ENCODE measurements around the gene ABHD12B. TPM values are rescaled to one million over a fixed set of nuclear protein-coding genes. Genes with fewer than 3 reads are reported as not detected.
A peak's percentile ranks its signal among the peaks of the same experiment; 100 is the strongest.

ABHD12B gene
- total RNA-seq, 2 donors from 2014 or later: not detected

DNA sequence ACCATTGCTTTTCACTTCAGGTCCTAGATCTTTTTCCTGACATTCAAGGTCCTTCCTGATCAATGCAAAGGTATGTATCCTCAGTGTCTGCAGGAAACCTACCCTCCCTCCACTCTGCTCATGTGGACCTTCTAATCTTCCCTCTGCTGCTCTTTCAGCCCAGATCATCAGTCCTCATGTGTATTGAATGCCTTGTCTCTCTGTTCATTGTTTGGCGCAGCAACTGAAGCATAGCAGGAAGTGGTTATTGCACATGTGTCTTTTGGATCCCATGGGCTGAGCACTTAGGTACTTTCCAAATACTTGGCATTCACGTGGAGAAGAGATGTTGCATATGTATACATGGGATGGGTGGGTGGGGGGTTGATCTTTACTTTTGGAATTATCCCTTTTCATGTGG is 36.6 kb upstream of the ABHD12B start:
- ATAC-seq (no peak), DNase-seq (ENCODE audit: low spot score in 2 of 2) (no peak)
- no peak overlapping the region for H3K27ac Mint-ChIP-seq
- peaks cover 0 to 7% of the 10 kb centered on the region in 2 donors for H3K36me3 Mint-ChIP-seq
- H3K9me3 Mint-ChIP-seq: no peaks in the 10 kb centered on the region

DNA sequence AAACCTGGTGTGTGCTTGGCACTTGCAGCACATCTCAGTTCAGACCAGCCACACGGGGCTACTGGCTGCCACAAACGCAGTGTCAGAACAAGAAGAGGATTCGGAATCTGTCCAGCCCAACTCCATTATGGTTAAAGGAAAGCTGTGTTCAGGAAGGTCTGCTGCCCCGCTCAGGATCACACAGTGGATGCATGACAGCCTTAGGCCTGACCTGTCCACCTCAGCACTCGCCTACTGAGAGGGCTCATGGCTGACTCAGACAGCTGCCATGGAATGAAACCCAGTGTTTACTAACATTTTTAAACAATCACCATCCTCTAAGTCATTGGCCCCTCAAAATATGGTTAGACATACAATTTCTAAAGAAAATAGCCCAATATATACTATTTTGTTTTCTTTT is 35.3 kb upstream of the ABHD12B start:
- Mint-ChIP-seq H3K36me3 (peaks cover 0 to 5% of the 10 kb centered on the region in 2 donors), H3K27ac (no peak overlapping the region), H3K9me3 (peaks cover 0 to 7% of the 10 kb centered on the region in 2 donors)
- no peak for DNase-seq (ENCODE audit: low spot score in 2 of 2)
- ATAC-seq: no peak

DNA sequence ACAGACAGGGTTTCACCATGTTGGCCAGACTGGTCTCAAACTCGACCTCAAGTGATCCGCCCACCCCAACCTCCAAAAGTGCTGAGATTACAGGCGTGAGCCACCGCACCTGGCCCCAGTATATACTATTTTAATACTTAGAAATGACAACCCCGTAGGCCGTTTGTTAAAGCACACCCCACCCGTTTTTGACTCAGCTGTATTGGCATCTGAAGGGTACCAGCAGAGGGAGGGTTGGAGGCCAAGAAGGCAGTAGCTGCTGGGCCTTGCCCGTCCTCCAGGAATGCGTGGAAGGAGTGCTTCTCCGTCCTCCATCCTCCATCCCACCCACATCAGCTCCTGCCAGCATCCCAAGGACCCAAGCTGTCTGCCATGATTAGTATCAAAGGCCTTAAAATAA is 34.6 kb upstream of the ABHD12B start:
- Mint-ChIP-seq H3K27ac (no peak overlapping the region), H3K9me3 (peaks cover 0 to 7% of the 10 kb centered on the region in 2 donors), H3K36me3 (no peaks in the 10 kb centered on the region)
- ATAC-seq (no peak), DNase-seq (ENCODE audit: low spot score in 2 of 2) (no peak)

DNA sequence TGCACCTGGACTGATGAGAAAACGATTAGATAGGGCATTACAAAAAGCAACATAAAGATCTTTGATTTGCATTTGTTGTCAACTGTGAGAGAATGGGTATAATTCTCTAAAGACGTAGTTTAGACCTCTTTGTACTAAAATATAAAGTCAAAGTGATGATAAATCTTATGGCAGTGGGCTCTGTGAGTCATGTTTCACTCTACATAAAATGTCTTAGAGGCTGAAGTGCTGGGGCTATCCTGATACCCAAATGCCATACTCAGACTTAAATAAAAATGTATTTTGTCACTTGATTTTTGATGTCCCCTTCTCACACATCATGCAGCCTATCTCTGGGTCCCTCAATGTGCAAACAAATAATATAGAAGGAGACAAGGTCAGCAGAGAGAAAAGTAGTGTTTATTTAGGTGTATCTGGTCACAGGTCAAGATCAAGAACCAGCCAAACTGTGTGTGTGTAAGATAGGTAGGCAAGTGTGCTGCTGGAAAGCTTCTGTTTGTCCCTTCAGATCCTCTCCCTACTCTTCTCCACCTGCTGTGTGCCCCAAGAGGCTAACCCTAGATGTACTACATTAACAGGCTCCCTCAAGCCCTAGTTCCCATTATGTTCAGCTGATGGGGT is 33.9 kb upstream of the ABHD12B start:
- DNase-seq (ENCODE audit: low spot score in 2 of 2) (no peak), ATAC-seq (peak in 1 of 2 donors; percentile 23)
- H3K27ac Mint-ChIP-seq: no peak overlapping the region
- H3K36me3 Mint-ChIP-seq: no peaks in the 10 kb centered on the region
- peaks cover 0 to 7% of the 10 kb centered on the region in 2 donors for H3K9me3 Mint-ChIP-seq

GRCh38 chr14:50839048-50839447 is 32.8 kb upstream of the ABHD12B start:
- Mint-ChIP-seq H3K27ac (no peak overlapping the region), H3K9me3 (peaks cover 0 to 7% of the 10 kb centered on the region in 2 donors), H3K36me3 (no peaks in the 10 kb centered on the region)
- ATAC-seq (peak; percentile 80 to 90), DNase-seq (ENCODE audit: low spot score in 2 of 2) (no peak)

- DNase-seq (ENCODE audit: low spot score in 2 of 2) (no peak), ATAC-seq (no peak)
- Mint-ChIP-seq H3K27ac (no peak overlapping the region), H3K36me3 (no peaks in the 10 kb centered on the region), H3K9me3 (peaks cover 0 to 7% of the 10 kb centered on the region in 2 donors)
Observed at GRCh38 chr14:50839691-50840090, 32.2 kb upstream of the ABHD12B start.

DNA sequence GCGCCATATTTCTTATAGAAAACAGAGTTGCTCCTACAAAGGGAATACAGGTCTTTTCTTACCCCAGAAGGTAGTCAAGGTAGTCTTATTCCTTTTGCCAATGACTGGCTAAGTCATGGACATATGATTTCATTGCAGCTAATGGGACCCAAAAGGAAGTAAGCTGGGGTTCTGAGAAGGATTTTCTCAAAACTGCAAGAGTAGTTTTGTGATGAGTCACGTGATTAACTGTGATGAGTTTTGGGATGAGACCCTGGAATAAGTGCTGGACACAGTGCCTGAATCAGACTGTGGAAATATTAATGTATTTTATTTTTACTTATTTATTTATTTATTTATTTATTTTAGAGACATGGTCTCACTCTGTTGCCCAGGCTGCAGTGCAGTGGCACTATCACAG is 27.5 kb upstream of the ABHD12B start:
- H3K9me3 Mint-ChIP-seq: peaks cover 0 to 7% of the 10 kb centered on the region in 2 donors
- H3K27ac Mint-ChIP-seq: no peak overlapping the region
- no peak for ATAC-seq
- no peaks in the 10 kb centered on the region for H3K36me3 Mint-ChIP-seq
- no peak for DNase-seq (ENCODE audit: low spot score in 2 of 2)

DNA sequence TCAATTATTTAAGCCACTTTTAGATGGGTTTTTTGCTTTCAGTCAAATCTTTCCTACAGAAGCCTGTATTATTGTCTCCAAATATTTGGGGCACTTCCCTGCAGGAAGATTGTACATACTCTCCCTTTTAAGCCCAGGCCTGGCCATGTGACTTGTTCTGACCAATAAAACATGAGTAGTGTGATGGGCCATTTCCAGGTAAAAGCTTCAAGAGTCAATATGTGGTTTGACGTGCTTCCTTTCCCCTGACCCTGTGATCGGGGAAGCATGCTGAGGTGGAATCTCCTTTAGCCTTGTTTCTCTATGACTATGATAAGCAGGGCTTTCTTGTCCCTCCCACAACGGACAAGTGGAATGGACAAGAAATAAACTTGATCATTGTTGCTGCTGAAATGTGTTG is 26.7 kb upstream of the ABHD12B start:
- no peak overlapping the region for H3K27ac Mint-ChIP-seq

DNA sequence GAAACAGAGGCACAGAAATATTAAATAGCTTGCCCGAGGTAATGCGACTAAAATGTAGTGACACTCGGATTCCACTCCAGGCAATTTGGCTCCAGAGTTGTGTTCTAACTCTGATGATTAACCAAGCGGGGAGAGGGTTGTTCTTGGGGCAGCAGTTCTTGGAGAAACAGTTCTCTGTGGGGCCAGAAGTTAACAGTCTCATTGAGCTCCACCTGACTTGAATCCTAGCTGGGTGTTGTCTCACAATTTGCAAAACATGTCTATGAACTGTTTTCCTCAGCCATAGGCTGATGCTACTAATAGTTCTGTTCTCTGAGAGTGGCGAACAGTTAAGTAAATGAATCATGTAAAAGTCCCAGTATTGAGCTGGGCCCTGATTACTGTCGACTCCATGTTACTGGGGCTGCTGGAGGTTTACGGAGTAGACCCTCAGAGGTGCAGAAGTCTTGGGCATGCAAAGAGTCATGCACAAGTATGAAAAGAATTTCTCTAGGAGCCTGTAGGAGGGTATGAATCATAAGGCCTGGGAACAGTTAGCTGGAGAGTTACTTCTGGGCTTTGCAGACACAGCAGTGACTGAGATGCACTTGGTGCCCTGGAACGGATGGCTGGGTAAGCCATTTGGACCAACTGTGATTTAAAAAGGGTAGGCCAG is 25.5 kb upstream of the ABHD12B start:
- DNase-seq (ENCODE audit: low spot score in 2 of 2) (no peak), ATAC-seq (no peak)
- H3K9me3 Mint-ChIP-seq: no peaks in the 10 kb centered on the region
- no peak overlapping the region for H3K27ac Mint-ChIP-seq
- no peaks in the 10 kb centered on the region for H3K36me3 Mint-ChIP-seq

More for the DNA sequence above, 26.7 kb upstream of the ABHD12B start:
- peaks cover 0 to 7% of the 10 kb centered on the region in 2 donors for H3K9me3 Mint-ChIP-seq
- ATAC-seq (no peak), DNase-seq (ENCODE audit: low spot score in 2 of 2) (no peak)
- H3K36me3 Mint-ChIP-seq: no peaks in the 10 kb centered on the region

DNA sequence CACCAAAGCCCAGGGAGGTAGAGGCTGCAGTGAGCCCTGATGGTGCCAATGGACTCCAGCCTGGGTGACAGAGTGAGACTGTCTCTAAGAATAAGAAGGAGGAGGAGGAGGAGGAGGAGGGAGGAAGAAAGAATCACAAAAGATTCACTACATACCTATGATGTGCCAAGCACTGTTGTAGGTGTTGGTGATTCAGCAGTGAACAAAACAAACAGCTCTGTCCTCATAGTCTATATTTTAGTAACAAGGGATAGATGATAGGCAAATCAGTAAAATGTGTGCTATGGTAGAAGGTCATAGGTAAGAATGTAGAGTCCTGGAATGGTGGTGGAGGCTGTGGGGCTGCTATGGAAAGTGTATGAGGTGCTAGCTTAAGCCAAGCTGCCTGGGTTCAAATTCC is 18.0 kb upstream of the ABHD12B start:
- Mint-ChIP-seq H3K9me3 (no peaks in the 10 kb centered on the region), H3K27ac (no peak overlapping the region), H3K36me3 (no peaks in the 10 kb centered on the region)
- peak; percentile 29 to 85 for ATAC-seq
- DNase-seq (ENCODE audit: low spot score in 2 of 2): no peak

DNA sequence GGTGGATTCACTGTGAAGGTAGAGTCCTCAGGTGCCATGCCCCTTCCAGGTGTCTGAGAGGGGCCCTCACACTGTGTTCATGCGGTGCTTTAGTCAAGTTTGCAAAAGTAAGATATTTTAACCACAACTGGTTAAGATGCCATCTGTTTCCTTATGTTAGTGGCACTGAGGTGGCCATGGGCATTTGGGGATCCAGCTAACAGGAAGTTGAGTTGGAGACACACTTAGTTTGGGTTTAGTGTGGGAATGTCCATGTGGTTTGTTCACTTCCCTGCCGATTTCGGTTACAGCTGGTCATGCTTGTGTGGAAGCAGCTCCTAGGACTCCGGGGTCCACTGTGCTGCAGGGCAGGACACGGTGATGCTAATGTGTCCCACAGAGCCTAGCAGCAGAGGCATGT is 17.3 kb upstream of the ABHD12B start:
- no peak overlapping the region for H3K27ac Mint-ChIP-seq
- ATAC-seq: peak in 1 of 2 donors; percentile 7
- DNase-seq (ENCODE audit: low spot score in 2 of 2): no peak
- no peaks in the 10 kb centered on the region for H3K36me3 Mint-ChIP-seq
- H3K9me3 Mint-ChIP-seq: no peaks in the 10 kb centered on the region

- Mint-ChIP-seq H3K36me3 (no peaks in the 10 kb centered on the region), H3K9me3 (no peaks in the 10 kb centered on the region), H3K27ac (no peak overlapping the region)
- no peak for ATAC-seq
- DNase-seq (ENCODE audit: low spot score in 2 of 2): no peak
Observed at GRCh38 chr14:50855558-50855957, 16.3 kb upstream of the ABHD12B start.

DNA sequence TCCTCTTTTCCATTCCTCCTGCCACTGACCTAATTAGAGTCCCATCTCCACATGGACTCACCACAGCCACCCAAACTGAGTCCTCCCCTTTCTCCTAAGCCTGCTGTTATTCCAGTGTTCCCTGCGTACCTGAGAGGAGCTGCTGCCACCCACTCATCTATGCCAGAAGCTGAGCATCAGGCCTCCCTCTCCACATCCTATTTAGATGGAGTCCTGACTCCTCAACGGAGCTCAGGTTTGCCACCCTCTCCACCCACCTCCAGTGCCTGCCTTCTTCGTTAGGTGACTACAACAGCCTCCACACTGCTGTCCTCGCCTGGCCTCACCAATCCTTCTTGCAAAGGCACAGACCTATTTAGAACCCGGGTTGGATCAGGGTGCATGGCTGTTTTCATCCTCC is 15.2 kb upstream of the ABHD12B start:
- H3K36me3 Mint-ChIP-seq: no peaks in the 10 kb centered on the region
- no peak overlapping the region for H3K27ac Mint-ChIP-seq
- DNase-seq (ENCODE audit: low spot score in 2 of 2) (no peak), ATAC-seq (no peak)
- H3K9me3 Mint-ChIP-seq: no peaks in the 10 kb centered on the region

DNA sequence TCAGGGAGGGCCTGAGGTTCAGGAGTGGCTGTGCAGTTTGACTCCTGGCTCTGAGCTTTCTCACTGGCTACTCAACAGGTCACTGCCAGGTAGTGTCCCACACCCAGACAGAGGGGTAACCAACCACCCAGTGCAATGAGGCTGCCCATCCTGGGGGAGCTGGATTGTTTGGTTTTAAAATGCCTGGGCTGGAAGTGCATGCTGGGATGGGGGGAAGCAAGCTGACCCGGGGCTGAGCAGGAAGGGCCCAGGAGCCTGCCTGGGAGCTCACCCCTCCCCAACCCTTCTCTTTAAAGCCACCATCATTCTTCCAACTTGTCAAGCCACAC is 12.6 kb upstream of the ABHD12B start:
- DNase-seq (ENCODE audit: low spot score in 2 of 2): no peak
- peak overlapping the region in 1 of 2 donors; percentile 86 for H3K27ac Mint-ChIP-seq
- ATAC-seq: peak; percentile 11 to 12
- no peaks in the 10 kb centered on the region for H3K36me3 Mint-ChIP-seq
- H3K9me3 Mint-ChIP-seq: no peaks in the 10 kb centered on the region

GRCh38 chr14:50860478-50861086 is 11.3 kb upstream of the ABHD12B start:
- ATAC-seq (peak; percentile 64 to 72), DNase-seq (ENCODE audit: low spot score in 2 of 2) (peak; percentile 77 to 93)
- H3K36me3 Mint-ChIP-seq: no peaks in the 10 kb centered on the region
- H3K27ac Mint-ChIP-seq: peak overlapping the region; percentile 65 to 86
- no peaks in the 10 kb centered on the region for H3K9me3 Mint-ChIP-seq

- H3K9me3 Mint-ChIP-seq: no peaks in the 10 kb centered on the region
- H3K27ac Mint-ChIP-seq: no peak overlapping the region
- ATAC-seq (no peak), DNase-seq (ENCODE audit: low spot score in 2 of 2) (no peak)
- no peaks in the 10 kb centered on the region for H3K36me3 Mint-ChIP-seq
Observed at GRCh38 chr14:50862036-50862570, 9.8 kb upstream of the ABHD12B start.

GRCh38 chr14:50864237-50864636 is 7.6 kb upstream of the ABHD12B start:
- ATAC-seq (no peak), DNase-seq (ENCODE audit: low spot score in 2 of 2) (no peak)
- Mint-ChIP-seq H3K36me3 (no peaks in the 10 kb centered on the region), H3K9me3 (no peaks in the 10 kb centered on the region), H3K27ac (no peak overlapping the region)

DNA sequence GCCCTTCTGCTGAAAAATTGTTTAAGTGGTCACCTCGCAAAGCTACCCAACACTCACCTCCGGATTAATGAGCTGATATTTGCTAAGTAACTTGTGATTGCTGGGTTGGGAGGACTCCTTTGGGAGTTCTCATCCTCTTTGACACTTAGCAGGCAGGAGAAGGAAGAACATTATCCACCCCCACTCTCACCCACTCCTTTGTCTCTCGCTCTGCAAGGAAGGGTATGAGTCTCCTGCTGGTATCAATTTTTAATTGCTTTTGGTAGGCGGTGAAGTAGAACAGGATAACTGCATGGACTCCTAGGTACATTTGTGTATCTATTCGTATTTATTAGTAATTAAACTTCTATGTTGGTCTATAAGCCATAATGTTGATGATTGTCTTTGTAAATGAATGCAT is 6.9 kb upstream of the ABHD12B start:
- no peak for ATAC-seq
- H3K36me3 Mint-ChIP-seq: no peaks in the 10 kb centered on the region
- no peaks in the 10 kb centered on the region for H3K9me3 Mint-ChIP-seq
- no peak overlapping the region for H3K27ac Mint-ChIP-seq
- no peak for DNase-seq (ENCODE audit: low spot score in 2 of 2)

Measured in activated naive CD4-positive, alpha-beta T cell treated with anti-CD3 and anti-CD28 coated beads, Interleukin-2, amount 50 U/mL, for 72 hours (primary cell).